ACC112 (cell line): ENCODE results near the gene SAMM50.

Experiments used
- H2AFZ ChIP-seq: fragments of 200-600 bp; sonication (generic); one replicate; pipeline ENCODE4 v1.6.0; 2017; ENCODE audit warnings: antibody characterized with exemption, low read length; ENCODE audit not compliant: unreplicated experiment
- H3K27ac ChIP-seq: fragments of 200-600 bp; sonication (generic); 2 replicates; pipeline ENCODE4 v1.5.1; 2014; ENCODE audit warnings: low read depth, mild to moderate bottlenecking, antibody characterized with exemption, low read length, moderate library complexity
- H3K27me3 ChIP-seq: fragments of 200-600 bp; sonication (generic); 2 replicates; pipeline ENCODE4 v1.6.1; 2014; ENCODE audit warnings: mild to moderate bottlenecking, antibody characterized with exemption, low read length, moderate library complexity, mixed read lengths; ENCODE audit not compliant: insufficient read depth
- H3K36me3 ChIP-seq: fragments of 200-600 bp; sonication (generic); 2 replicates; pipeline ENCODE4 v1.6.1; 2016; ENCODE audit warnings: mild to moderate bottlenecking, antibody characterized with exemption, low read length, moderate library complexity, mixed read lengths; ENCODE audit not compliant: insufficient read depth
- H3K4me1 ChIP-seq: fragments of 200-600 bp; sonication (generic); one replicate; pipeline ENCODE4 v1.6.1; 2016; ENCODE audit warnings: low read length, mixed read lengths; ENCODE audit not compliant: insufficient read depth, unreplicated experiment, control insufficient read depth
- H3K4me3 ChIP-seq: fragments of 200-600 bp; sonication (generic); 2 replicates; pipeline ENCODE4 v1.5.1; 2014; ENCODE audit warnings: mild to moderate bottlenecking, low read depth, low read length
- H3K79me2 ChIP-seq: fragments of 200-600 bp; sonication (generic); one replicate; pipeline ENCODE4 v1.6.0; 2016; ENCODE audit warnings: low read length; ENCODE audit not compliant: control insufficient read depth, unreplicated experiment, insufficient read depth

The SAMM50 gene

GRCh38 chr22:43923631-43924464 is 31.4 kb upstream of the SAMM50 start, which contains the start of gene PNPLA3:
Gene PNPLA3 (plus strand): TSS chr22:43923805. CDS start chr22:43923912, 107 bp downstream.
- Histone ChIP-seq H3K27ac (no peak within 1 kb of the TSS), H2AFZ (peak within 1 kb of the TSS; percentile 48), H3K36me3 (no peaks in the 10 kb centered on the region), H3K4me3 (peak within 1 kb of the TSS; percentile 87), H3K27me3 (no peaks in the 10 kb centered on the region), H3K4me1 (peaks cover 35% of the 10 kb centered on the region), H3K79me2 (no peaks in the 10 kb centered on the region)

DNA sequence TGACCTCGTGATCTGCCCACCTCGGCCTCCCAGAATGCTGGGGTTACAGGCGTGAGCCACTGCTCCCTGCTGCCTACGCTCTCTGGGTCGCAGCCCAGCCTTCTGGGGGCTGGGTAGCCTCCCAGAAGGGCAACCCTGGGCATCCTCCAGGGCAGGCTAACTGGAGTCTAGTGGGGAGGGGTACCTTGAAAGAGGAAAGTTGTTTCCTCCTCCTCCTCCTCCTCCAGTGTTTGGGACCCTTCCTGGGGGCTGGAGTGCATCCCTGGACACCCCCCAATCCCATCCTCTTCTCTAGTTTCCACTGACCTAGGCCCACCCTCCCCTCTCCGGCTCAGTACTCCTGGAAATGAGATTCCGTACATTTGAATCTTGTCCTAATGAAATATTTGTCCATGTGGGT is 30.4 kb upstream of the SAMM50 start:
- peaks cover 28% of the 10 kb centered on the region for H3K4me1 ChIP-seq
- no peaks in the 10 kb centered on the region for H3K36me3 ChIP-seq
- H3K4me3 ChIP-seq, result peak overlapping the region; percentile 87; the same call in 1 of the 2 replicates
- no peaks in the 10 kb centered on the region for H3K27me3 ChIP-seq
- H3K27ac ChIP-seq, result no peak overlapping the region
- no peaks in the 10 kb centered on the region for H3K79me2 ChIP-seq
- H2AFZ ChIP-seq, result no peak overlapping the region

DNA sequence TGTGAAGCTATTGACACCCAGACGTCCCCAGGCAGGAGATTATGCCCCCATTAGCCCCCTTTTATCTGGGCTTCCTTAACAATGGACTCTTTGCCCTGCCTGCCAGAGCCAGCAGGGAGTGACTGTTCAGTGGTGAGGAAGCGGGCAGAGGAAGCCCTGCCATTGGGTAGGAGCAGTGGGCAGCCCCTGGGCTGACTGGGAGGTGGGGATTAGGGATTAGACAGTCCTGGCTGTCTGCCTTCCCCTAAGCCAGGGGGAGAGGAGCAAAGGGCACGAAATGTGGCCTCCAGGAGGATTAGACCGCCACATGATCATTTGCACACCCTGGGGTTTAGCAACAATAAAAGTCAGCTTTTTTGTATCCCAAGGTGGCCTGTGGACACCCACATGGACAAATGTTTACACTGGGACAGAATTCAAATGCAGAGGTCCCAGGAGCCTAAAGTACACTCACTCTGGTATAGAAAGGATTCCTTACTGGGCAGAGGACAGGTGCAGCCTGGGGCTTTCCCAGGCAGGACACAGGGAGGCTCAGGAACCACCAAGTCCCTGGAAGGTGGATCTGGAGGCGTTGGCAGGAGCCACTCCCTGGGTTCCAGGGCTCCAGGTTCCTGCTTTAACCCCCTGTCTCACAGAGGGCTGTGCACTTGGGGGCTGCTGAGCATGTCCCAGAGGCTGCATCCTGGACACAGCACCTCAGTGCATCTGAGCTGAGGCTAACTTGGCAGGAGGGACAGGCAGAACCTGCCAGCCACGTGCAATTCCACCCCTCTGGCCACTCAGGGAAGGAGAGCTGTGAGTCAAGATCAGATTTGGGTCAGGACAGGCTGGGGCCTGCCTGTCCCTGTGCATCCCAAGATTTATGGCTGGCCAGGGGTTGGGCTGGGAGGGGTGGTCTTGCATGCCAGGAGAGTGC is 29.6 kb upstream of the SAMM50 start:
- Histone ChIP-seq H3K79me2 (no peaks in the 10 kb centered on the region), H3K36me3 (no peaks in the 10 kb centered on the region), H3K27ac (no peak overlapping the region), H3K4me3 (no peak overlapping the region), H3K4me1 (peaks cover 24% of the 10 kb centered on the region), H3K27me3 (no peaks in the 10 kb centered on the region), H2AFZ (no peak overlapping the region)

GRCh38 chr22:43926349-43926710 is 28.9 kb upstream of the SAMM50 start:
- H3K4me3 ChIP-seq, result no peak overlapping the region
- no peak overlapping the region for H2AFZ ChIP-seq
- no peak overlapping the region for H3K27ac ChIP-seq
- H3K36me3 ChIP-seq, result no peaks in the 10 kb centered on the region
- no peaks in the 10 kb centered on the region for H3K79me2 ChIP-seq
- peaks cover 18% of the 10 kb centered on the region for H3K4me1 ChIP-seq
- H3K27me3 ChIP-seq, result no peaks in the 10 kb centered on the region

- H2AFZ ChIP-seq, result no peak overlapping the region
- no peaks in the 10 kb centered on the region for H3K27me3 ChIP-seq
- no peaks in the 10 kb centered on the region for H3K79me2 ChIP-seq
- no peak overlapping the region for H3K27ac ChIP-seq
- no peak overlapping the region for H3K4me3 ChIP-seq
- H3K4me1 ChIP-seq, result no peaks in the 10 kb centered on the region
- H3K36me3 ChIP-seq, result no peaks in the 10 kb centered on the region
Observed at GRCh38 chr22:43928468-43928867, 26.8 kb upstream of the SAMM50 start.

DNA sequence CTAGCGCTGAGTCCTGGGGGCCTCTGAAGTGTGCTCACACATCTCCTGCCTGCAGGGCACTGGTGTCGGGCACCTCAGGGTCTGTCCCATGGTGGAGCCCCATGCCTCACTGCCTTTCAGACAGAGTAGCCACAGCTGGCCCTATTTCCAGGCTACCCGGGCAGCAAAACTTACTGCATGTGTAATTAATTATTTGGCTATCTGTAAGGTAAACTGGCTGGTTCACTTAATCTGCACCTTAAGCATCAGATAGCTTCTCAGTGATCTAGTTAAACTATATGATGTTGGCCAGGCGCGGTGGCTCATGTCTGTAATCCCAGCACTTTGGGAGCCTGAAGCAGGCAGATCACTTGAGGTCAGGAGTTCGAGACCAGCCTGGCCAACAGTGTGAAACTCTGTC is 26.3 kb upstream of the SAMM50 start:
- Histone ChIP-seq H3K36me3 (no peaks in the 10 kb centered on the region), H2AFZ (no peak overlapping the region), H3K4me3 (no peak overlapping the region), H3K27me3 (no peaks in the 10 kb centered on the region), H3K79me2 (no peaks in the 10 kb centered on the region), H3K4me1 (no peaks in the 10 kb centered on the region), H3K27ac (no peak overlapping the region)

GRCh38 chr22:43931771-43932170 is 23.5 kb upstream of the SAMM50 start:
- no peaks in the 10 kb centered on the region for H3K79me2 ChIP-seq
- no peaks in the 10 kb centered on the region for H3K4me1 ChIP-seq
- no peak overlapping the region for H3K27ac ChIP-seq
- H3K27me3 ChIP-seq, result no peaks in the 10 kb centered on the region
- no peaks in the 10 kb centered on the region for H3K36me3 ChIP-seq
- no peak overlapping the region for H2AFZ ChIP-seq
- no peak overlapping the region for H3K4me3 ChIP-seq

DNA sequence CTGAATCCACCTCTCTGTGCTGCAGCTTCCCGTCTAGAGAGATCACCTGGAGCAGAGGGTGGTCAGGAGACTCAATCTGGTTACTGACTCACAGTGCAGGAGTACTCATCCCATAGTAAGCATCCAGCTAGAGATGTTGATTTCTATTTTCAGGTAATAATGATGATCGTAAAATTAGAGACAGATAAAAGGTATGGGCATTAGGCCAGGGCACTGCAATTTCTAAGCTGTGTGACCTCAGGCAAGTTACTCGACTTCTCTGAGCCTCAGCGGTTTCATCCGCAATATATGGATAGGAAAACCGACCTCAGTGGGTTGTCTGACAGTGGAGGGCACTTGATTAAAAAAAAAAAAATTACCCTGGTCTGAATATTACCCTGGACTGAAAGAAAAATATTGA is 13.8 kb upstream of the SAMM50 start:
- no peak overlapping the region for H3K27ac ChIP-seq
- no peaks in the 10 kb centered on the region for H3K79me2 ChIP-seq
- H3K4me1 ChIP-seq, result no peaks in the 10 kb centered on the region
- no peaks in the 10 kb centered on the region for H3K27me3 ChIP-seq
- H3K36me3 ChIP-seq, result no peaks in the 10 kb centered on the region
- no peak overlapping the region for H3K4me3 ChIP-seq
- H2AFZ ChIP-seq, result no peak overlapping the region

- Histone ChIP-seq H3K27ac (no peak overlapping the region), H3K4me3 (no peak overlapping the region), H2AFZ (no peak overlapping the region), H3K79me2 (no peaks in the 10 kb centered on the region), H3K4me1 (no peaks in the 10 kb centered on the region), H3K36me3 (no peaks in the 10 kb centered on the region), H3K27me3 (no peaks in the 10 kb centered on the region)
Observed at GRCh38 chr22:43944670-43945430, 10.4 kb upstream of the SAMM50 start.

DNA sequence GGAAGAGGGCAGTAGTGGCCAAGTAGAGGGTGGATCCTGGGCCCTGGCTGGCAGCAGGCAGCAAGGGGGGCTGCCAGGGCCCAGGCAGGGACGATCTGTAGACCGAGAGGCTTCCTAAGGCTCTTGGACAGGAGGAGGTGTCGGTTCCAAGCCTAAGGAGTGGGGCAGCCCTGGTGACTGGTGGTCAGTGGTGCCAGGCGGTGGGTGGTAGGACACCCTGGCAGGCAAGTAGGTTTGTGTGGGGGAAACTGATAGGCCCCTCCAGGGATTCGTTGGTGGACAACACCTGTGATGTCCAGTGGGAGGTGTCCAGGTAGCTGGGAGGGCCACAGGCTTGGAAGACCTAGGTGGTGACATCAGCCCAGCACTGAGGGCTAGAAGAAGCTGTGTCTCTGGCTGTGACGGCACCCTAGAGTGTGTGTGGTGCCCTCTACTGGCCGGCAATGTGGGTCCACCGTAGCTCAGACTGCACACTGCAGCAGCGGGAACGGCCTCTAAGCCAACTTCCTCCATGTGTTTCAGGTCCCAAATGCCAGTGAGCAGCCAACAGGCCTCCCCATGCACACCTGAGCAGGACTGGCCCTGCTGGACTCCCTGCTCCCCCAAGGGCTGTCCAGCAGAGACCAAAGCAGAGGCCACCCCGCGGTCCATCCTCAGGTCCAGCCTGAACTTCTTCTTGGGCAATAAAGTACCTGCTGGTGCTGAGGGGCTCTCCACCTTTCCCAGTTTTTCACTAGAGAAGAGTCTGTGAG is 9.4 kb upstream of the SAMM50 start:
- H3K27ac ChIP-seq, result no peak overlapping the region
- no peak overlapping the region for H2AFZ ChIP-seq
- no peaks in the 10 kb centered on the region for H3K4me1 ChIP-seq
- H3K36me3 ChIP-seq, result no peaks in the 10 kb centered on the region
- no peaks in the 10 kb centered on the region for H3K79me2 ChIP-seq
- no peaks in the 10 kb centered on the region for H3K27me3 ChIP-seq
- H3K4me3 ChIP-seq, result no peak overlapping the region
